Middle frontal gyrus (tissue), 1 donor: ENCODE measurements around the gene KIF5C.
A peak's percentile ranks its signal among the peaks of the same experiment; 100 is the strongest.

ENCODE experiments used
- DNase-seq: peaks from one replicate; pipeline ENCODE4 v3.0.0-alpha.2; 2015; ENCODE audit warnings: low spot score; ENCODE audit errors: extremely low spot score

Gene KIF5C

DNA sequence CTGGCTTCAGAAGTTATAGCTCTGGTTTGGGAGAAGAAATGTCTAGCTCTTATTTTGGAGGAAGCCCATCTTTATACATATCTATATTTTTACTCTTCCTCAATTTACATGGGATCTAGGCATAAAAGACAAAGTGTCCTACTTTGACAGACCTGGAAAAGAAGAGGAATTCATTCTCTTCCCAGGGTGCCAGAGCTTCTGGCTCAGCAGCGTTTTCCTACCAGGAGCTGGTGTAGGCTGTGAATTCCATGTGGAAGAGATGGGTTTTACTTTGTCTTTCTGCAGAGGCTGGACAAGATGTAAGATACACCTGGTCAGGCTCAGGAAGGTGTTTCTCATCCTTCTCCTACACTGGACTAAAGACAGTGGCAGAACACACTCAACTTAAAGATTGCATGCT is 113.3 kb downstream of the KIF5C start:
- no peak for DNase-seq

DNA sequence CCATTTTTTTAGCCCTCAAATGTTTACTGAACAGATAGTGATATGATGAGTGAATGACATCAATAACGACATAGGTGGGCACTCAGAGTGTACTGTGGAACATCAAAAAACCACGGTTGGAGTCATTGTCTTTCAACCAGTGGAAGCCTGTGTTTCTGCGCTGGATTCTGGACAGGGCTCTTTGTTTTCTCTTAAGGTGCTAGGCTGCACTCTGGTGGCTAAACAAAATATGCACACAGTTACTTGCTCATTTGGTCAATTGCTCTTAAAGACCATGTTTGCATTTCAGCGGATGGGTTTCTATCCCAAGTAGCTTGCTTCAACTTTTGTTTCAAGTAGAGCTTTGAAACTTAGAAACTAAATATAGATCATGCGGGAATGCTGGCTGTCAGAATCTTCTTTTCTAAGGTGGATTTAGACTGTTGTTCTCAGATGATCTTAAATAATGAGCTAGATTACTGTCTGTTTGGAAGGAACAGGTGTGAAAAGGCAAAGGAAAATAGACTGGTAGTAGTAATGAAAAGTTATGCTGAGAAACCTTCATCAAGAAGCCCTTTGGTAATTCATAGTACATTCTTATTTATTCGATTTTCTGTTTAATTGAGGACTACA is 115.0 kb downstream of the KIF5C start:
- DNase-seq, result peak; percentile 65

DNA sequence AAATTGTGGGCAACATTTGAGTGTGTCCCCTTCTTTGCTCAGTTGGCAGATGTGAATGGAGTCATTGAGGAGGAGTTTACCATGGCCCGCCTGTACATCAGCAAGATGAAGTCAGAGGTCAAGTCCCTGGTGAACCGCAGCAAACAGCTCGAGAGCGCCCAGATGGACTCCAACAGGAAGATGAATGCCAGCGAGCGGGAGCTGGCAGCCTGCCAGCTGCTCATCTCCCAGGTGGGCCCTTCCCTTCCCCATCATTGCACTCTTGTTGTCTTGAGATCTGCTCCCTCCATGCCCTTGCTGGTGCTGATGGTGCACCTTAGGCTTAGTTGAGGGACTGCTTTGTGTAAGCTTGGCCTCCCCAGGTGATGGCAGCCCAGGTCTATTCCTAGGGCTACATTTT is 115.9 kb downstream of the KIF5C start:
- DNase-seq, result no peak

DNA sequence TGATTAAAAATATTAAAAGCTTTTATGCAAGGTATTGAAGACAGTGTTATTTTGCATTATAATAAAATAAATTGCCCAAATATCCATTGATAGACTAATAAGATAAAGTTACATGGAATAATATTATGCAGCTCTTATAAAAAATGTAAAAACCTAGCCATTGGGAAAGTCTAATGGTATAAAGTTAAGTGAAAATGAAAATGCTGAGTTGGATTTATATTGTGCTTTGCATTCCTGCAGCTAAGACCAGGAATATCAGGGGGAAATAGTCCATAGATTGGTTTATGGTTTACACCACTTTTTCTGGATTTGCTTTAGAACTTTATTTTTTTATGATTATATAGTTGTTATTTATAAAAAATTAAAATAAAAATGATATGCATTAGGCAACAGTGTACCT is 117.4 kb downstream of the KIF5C start:
- no peak for DNase-seq

DNA sequence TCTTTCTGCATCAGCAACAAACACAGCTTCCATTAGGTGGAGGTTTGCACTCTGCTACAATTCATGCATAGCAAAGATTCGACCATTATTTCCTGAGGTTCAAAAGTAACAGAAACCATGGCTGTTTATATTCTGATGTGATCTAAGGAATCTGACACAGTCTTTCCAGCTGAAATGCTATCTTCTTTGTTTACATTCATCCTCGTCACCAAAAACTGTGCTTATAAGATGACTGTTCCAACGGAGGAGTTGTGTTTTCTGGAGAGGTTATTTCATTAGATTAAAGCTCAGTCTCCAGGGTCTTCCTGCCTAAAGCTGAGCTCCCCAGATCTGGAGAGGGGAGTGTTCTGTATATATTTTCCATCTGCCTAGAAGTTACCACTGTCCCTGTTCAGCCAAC is 118.3 kb downstream of the KIF5C start:
- no peak for DNase-seq

DNA sequence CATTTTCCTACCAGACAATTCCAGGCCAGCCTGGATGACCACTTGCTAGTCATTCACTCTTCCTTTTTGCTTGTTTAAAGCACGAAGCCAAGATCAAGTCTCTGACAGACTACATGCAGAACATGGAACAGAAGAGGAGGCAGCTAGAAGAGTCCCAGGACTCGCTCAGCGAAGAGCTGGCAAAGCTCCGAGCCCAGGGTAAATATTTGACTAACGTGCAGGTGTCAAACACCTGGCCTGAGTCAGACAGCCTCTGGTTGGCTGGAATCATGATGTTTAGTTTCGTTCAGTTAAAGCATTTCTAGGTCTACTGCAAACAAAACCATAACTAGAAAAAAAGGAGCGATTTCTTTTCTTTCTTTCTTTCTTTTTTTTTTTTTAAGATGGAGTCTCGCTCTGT is 119.3 kb downstream of the KIF5C start:
- no peak for DNase-seq

DNA sequence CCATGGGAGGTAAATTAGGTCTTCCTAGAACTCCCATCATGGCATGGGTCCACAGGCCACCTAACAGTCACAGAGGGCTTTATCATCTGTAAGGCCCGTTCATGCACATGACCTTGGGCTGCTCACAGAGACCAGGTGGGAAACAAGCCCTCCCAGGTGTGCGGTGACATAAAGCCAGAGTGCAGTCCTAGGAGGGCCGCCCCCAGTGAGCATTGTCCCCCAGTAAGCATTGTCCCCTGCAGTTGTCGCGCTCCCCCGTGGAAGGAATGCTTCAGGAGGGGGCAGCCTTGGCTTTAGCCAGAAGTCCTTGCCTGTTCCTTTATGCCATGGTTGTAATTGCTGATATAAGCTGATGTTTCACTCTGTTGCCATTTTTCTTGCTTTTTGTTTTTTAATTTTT is 121.8 kb downstream of the KIF5C start:
- DNase-seq, result no peak

DNA sequence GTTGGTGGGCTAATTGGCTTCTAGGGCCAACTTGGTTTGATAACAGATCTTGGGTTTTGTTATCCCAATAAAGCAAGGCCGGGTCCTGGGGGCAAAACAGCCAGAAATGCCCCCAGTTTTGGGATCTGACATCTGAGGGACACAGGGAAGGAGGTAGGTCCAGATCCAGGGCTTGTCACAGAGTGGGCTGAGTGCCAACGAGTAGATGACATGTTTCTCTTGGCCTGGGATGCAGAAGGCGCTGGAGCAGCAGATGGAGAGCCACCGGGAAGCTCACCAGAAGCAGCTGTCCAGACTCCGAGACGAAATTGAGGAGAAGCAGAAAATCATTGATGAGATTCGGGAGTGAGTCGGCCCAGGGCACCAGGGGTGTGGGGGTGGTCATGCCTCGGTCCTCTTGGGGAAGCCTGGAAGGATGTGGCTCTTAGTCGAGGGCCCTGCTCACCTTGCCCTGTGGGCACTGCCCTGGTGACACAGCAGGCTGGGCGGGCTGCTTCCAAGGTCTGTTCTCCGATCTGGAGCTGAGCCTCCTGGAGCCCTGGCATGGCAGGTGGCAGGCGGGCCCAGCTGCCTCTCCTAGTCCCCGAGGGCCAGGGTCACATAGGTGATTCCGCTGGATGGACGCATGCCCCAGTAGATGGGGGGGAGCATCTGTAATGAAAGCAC is 123.3 kb downstream of the KIF5C start:
- DNase-seq, result no peak

DNA sequence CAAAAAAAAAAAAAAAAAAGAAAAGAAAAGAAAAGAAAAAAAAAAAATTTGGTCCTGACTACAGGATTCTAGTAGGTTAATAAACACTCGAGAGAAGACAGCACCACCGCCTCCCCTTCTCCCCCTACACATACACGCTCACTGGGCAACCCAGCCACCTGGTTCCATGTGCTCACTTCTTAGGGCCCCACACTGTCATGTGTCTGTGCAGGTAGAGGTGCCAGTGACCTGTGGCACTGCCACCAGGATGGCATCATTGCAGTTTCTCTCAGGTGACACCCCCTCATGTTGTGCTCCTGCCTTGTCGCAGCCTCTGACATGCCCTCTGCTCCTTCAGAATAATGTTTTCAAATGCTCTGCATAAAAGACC is 123.8 kb downstream of the KIF5C start:
- DNase-seq, result no peak

DNA sequence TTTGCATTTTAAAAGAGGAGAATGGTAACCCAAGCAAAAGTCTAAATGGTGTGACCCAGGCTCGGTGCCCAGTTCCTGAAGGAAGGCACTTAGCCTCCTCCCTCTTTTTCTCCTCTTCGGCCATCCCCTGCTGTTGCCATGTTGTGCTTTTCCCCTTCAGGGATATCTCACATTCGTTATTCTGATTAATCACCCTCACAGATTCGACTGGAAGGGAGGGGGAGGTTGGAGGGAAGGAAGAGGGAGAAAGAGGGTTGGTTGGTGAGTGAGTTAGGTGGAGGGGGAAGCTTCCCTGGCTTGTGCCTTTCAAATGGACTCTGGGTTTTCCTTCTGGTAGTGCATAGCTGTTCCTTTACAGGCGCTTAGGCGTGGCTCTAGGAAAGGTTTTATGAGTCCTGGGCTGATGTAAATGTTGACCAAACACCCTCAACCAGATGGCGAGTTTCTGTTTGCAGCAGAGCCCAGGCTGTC is 124.5 kb downstream of the KIF5C start:
- no peak for DNase-seq

DNA sequence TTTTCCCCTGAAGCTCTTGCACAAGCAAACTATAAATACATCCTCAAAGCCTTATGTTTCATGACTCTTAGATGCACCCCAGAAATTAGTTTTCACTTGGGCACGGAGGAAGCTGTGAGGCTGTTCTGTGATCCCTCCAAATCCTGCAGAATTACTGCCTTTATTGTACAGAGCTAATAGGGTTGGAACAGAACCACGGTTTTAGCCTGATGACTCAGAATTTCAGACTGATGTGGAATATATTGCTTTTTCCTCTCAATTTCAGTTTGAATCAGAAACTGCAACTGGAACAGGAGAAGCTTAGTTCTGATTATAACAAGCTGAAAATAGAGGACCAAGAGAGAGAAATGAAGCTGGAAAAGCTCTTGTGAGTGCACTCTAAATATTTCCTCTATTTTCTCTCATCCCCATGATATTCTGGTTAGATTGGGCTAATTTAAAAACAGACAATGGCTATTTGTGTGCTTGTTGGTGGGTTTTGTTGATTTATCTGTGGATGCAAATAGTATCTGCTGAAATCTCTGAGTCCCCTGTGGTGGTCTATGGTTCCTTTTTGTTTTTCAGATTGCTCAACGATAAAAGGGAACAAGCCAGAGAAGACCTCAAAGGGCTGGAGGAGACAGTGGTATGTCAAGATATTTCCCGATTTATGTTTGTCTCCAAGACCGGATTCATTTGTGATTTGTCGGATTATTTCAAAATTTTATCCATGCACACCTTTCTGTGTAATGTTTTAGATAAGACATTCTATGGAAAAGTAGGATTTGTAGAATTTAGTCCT is 125.3 kb downstream of the KIF5C start:
- peak; percentile 57 for DNase-seq

DNA sequence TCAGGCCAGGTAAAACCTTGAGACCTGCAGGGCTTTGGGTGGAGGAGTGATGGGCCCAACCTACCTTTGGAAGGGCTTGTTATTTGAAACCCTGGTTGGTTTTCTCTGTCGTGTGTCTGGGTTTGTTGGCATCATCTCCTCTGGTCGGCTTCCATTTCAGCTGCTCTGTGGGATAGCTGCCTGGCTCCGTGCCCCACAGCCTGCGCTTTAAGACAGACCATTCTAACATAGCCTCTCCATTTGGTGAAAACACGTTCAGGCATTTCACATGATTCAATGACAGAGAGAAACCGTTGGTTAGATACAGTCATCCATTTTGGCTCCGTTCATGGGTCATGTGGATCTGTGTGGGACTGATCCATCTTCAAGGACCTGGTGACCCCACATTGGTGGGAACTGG is 126.5 kb downstream of the KIF5C start:
- DNase-seq, result peak; percentile 28

DNA sequence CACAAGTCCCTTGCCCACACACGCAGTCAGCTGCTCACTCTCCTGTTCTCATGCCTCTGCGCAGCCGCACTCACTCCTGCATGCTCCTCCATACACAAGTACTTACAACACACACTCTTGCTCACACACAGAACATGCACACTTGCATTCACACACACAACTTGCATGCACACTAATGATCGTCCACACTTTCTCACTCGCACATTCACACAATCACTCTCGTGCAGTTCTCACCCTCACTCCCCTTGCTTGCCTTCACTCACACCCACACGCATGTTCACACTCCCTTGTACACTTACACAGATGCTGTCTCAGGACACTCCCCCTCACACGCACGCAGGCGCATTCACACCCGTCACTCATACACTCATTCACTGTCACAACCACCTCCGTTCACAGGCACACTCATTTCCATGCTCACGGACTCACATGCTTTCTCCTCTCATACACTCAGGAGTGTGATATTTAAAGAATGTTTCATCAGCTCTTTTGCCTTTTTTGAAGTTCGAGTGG is 127.4 kb downstream of the KIF5C start:
- DNase-seq, result no peak

DNA sequence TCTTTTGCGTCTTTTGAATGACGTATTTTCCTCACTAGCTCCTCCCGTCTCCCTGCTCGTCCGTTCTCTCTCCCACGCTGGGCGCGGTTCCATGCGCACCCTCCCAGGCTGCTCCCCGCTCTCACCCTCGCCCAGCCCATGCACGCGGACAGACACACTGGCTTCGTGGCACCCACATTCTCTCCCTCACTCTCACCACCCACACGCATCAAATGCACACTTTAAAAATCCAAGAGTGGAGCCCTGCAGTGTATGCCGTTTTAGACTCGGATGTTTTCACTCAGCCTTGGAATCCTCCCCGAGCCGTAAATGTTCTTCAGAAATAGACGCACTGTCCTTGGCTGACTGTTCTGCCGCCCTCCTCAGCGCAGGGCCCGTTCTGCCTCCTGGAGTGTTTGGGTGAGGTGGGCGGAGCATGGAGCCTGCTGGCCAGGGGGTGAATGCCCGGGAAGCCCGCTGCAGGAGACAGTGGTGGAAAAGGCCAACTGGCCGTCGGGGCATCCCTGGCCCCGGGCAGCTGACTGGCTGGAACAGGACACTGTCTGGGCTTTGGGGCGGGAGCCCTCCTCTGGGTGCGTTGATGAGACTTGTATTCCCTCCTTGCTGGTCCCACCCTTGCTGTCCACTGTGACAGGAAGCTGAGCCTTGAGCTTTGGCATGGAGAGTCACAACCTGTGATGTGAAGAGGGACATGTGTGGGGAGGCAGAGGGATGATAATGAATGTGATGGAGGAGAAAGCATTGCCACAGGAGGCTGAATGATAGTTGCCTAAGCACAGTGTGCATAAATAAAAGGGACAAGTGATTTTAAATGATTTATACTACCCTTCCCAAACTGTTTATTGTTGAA is 128.1 kb downstream of the KIF5C start:
- peak; percentile 77 for DNase-seq

DNA sequence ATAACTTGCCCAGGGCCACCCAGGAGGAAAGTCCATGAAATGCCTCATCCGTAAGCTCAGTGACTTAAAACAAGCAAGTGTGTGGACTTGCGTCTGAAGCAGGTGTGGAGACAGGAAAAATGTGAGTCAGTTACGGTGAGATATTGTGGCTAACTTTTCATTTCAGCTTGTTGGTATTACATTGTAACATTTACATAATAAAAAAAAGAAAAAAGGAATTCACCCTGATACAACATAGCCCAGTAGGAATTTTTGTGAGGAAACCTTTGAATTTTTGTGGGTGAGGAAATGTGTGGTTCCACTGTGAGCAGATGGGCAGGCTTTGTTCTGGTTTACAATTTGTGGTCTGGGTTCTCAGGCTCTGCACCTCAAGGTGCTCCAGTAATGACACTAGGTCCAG is 129.8 kb downstream of the KIF5C start:
- no peak for DNase-seq

DNA sequence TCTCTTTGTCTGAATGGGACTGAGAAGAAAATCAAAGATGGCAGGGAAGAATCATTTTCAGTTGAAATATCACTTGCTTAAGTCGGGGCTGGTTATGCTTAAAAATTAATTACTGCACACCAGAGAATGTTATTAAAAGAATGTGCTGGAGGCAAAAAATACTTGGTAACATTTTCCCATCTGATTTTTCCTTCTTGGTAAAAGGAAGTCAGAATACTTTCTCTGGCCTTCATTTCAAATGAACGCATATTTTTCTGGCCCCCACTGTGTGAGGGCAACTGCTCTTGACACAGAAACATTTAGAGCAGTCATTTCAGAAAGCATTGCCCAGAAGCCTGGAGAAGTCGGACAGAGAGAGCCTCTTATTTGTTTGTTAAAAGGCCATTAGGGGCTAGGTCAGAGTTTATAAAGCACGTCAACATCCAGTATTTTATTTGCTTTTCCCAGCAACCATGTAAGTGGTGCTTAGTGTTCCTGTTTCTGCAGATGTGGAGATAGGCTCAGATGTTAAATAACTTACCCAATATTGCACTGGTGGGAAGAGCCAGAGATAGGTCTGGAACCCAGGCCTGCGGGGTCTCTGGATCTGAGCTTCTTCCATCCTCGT is 130.5 kb downstream of the KIF5C start:
- no peak for DNase-seq

DNA sequence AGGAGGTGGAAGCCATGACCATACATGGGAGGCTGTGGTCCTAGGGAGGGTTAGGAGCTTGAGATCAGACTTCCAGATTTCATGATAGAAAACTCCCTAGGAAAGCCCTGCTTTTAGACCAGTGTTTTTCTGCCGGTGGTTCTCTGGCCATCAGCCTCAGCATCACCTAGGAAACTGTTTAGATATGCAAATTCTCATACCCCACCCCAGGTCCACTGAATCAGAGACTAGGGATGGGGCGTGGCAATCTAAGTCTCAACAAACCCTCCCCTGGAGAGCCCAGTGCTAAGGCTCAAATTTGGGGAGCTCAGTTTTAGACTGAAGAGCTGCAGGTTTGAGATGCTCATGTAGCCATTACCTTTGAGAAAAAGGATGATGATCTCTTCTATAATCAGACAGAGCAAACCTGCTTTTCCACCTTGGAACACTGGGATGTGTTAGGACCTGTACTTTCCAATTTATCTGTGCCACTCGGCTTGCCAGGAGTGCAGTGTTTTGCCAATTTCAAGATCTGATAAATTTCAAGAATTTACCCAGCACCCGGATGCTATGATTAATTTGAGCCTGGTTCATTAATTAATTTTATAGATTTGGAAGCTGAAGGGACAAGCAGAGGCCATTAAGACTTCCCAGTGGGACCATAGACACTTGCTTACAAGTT is 132.0 kb downstream of the KIF5C start:
- DNase-seq, result no peak

DNA sequence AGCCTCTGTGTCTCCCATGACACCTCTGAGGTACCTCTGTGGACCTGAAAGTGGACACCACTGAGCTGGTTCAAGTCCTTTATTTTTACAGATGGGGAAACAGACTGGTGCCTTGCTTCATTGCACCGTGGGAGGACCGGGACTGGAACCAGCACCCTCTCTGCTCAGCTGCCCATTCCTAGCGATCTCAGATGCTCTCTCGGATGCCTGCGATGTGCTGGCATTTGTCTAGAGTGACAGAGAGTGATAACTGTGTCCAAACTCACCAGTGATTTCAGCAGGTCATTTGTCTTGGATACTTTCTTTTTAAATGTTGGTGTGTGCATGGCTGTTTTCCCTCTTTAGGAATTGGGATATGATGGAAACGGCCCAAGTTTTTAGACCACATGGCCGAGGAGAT is 133.4 kb downstream of the KIF5C start:
- DNase-seq, result no peak

DNA sequence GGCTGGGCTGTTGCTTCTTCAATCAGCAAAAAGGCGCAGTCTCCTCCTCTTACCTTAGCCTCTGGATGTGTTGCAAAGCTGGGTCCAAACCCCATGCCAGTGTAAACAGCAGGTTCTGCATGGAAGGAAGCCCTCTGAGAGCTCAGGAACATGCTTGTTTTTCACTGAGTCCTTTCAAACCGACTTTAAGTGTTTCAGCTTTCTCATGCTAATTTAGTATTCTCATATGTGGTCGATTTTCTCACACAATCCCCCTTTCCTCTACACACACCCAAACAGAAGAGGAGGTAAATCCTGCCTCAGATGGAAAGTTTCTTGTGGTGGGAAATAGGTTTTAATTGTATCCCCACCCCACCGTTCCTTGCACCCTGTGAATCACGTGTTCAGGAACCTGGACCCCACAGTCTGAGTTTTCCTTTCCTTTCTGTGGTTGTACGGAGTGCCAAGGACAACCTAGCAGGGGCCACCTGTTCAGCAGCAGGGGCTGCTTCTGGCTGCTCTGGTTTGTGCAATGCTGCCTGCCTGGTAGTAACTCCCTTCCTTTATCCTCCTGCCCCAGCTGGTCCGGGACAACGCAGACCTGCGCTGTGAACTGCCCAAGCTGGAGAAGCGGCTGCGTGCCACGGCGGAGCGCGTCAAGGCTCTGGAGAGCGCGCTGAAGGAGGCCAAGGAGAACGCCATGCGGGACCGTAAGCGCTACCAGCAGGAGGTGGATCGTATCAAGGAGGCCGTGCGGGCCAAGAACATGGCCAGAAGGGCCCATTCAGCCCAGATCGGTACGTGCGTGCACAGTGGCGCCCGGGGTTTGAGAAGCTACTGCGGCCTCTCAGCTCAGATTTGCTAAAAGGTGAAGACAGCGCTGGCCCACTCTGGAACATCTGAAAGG is 134.8 kb downstream of the KIF5C start:
- no peak for DNase-seq

DNA sequence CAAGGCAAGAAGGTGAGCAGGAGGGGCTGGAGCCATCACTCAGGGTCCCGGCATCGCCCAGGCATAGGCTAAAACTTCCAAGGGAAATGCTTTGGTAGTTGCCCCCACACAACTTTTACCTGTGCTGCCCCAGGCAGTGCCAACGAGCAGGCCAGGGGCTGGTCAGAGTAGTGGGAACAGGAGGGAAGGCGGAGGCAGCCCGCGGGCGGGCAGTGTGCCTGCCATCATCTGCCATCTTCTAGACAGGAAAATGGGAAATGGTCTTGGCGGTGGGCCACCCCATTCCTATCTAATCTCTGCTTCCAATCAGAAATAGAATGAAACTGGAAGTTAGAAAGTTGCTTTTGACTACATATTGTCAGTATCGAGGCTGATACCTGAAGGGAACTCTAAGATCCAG is 137.5 kb downstream of the KIF5C start:
- no peak for DNase-seq
